ENCODE measurements around the gene ZNF677.
"Not testable (repeated sequence)": the region's sequence is repeated elsewhere in the genome, so short reads cannot be mapped to it uniquely, and the experiment has no call there.

The ZNF677 gene

DNA sequence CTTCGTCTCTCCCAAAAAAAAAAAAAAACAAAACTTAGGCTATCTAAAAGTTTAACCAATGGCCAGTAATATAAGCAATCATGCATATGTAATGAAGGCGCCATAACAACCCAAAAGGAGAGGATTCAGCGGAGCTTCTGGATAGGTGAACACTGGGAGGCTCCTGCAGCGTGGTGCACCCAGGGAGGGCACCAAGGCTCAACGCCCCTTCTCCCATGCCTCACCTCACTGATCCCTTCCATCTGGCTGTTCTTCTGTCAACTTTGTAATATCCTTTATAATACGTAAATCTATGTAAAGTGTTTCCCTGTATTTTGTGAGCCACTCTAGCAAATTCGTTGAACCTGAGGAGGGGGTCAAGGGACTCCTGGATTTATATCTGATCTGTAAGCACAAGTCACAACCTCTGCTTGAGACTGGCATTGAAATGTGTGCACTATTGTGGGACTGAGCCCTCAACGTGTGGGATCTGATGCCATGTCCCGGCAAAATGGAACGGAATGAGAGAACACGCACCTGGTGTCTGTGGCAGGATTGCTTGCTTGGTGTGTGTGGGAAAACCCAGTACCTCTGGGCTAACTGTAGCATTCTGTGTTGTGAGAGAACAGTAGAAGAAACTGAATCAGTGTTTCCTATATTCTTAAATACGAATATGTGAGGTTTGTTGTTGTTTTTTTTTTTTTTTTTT lies 61.0 kb downstream of the ZNF677 start:
- in situ Hi-C loops (cut with HindIII; ENCODE audit: low sequenced_read_pairs) = no loop called here

DNA sequence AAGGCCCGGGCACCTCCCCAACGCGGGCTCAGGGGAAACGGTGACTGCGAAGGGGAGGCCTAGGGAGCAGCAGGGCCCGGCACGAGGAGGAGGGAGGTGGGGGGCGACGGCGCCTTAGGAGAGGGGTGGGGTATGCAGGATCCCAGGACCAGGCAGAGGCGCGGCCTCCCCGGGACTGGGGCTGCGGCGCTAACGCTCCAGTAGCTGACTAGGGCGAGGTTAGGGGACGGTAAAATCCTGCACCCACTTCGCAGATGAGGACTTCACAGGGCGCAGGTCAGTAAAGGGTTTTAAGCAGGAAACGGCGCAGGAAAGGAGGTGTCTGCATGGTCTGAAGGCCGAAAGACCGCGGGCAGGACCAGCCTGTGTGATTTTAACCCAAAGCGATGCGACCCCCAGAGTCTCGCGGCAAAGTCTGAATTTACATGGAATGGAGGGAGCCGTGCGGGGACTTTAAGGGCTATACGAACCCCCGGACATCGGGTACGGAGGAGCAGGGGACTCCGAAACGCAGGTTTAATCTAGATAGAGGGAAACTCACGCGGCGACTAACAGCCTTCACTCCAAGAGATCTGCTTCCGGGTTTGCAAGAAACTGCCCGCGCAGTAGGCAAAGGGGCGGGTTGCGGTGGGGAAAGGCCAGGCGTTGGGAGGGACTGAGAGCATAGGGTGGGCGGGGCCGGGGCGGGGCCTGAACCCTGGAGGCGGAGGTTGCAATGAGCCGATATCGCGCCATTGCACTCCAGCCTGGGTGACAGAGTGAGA lies 61.7 kb downstream of the ZNF677 start, which contains the start of gene ZNF665:
Gene ZNF665, minus strand, starts transcription at position 588 of the 764 bp plus-strand sequence. CDS start 10,460 bp downstream, outside the sequence.
- in situ Hi-C loops (cut with HindIII; ENCODE audit: low sequenced_read_pairs) = no loop called here

DNA sequence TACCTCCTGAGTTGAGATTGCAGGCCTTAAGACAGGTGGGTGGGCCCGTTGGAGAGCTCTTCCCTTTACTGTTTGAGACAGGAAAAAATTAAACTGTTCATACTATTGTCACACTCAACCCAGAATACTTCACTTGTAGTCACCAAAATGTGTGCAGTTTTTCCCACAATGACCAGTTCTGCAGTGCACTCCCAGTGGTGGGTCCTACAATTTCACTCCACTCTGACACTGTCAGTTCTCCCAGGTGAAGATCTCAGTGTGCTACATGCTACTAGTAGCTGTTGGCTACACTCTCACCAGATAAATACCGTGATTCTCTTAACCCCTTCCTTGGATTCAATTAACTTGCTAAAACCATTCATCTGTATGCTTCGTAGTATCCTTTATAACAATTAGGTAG lies 64.4 kb downstream of the ZNF677 start:
- in situ Hi-C loops (cut with HindIII; ENCODE audit: low sequenced_read_pairs) = no loop called here

DNA sequence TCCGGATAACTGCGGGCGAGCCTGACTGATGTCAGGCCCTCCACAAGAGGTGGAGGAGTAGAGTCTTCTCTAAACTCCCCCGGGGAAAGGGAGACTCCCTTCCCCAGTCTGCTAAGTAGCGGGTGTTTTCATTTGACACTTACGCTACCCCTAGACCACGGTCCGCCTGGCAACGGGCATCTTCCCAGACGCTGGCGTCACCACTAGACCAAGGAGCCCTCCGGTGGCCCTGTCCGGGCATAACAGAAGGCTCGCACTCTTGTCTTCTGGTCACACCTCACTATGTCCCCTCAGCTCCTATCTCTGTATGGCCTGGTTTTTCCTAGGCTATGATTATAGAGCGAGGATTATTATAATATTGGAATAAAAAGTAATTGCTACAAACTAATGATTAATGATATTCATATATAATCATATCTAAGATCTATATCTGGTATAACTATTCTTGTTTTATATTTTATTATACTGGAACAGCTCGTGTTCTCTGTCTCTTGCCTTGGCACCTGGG lies 64.9 kb downstream of the ZNF677 start:
- in situ Hi-C loops (cut with HindIII; ENCODE audit: low sequenced_read_pairs) = not testable (repeated sequence)

All from endothelial cell of hepatic sinusoid (primary cell).